ENCODE measurements around the gene GRID1. TPM values are rescaled to one million over a fixed set of nuclear protein-coding genes. Genes with fewer than 3 reads are reported as not detected.

Gene GRID1
- polyA plus RNA-seq, 1 donor (not counting 4 experiments of a cell fraction or from before 2014, with no cell fraction given) = 0.01 TPM

- no peak overlapping the region for H3K9ac ChIP-seq (ENCODE audit: control insufficient read depth, extremely low read depth, insufficient read depth, low read length)
- H2AFZ ChIP-seq (ENCODE audit: control insufficient read depth, low read length) = no peak overlapping the region
- FAIRE-seq (no peak), DNase-seq (ENCODE audit: low read depth, low spot score) (no peak)
- no peaks in the 10 kb centered on the region for H3K36me3 ChIP-seq (ENCODE audit: control insufficient read depth in 2 of 2, extremely low read depth in 1 of 2, insufficient read depth in 2 of 2, low read length in 2 of 2)
- no peaks in the 10 kb centered on the region for H3K27me3 ChIP-seq (ENCODE audit: control insufficient read depth, extremely low read depth, insufficient read depth, low read length)
- TF ChIP-seq CTCF (optimal IDR thresholded peaks at IDR 0.05 in 1 of 3, IDR thresholded peaks at IDR 0.05 in 1 of 3, conservative IDR thresholded peaks at IDR 0.05 in 1 of 3; ENCODE audit: extremely low read depth in 1 of 3, insufficient read depth in 2 of 3, low read length in 3 of 3) (no peak), EZH2 (IDR thresholded peaks at IDR 0.05; ENCODE audit: low read length) (no peak)
- H3K4me3 ChIP-seq (ENCODE audit: control insufficient read depth in 2 of 3, extremely low read depth in 1 of 3, insufficient read depth in 2 of 3, low read depth in 1 of 3, low read length in 3 of 3) = no peak overlapping the region
- dilution Hi-C loops (cut with MboI; ENCODE audit: extremely low pct_ligation_motif_present, low sequenced_read_pairs) = no loop called here
- no peaks in the 10 kb centered on the region for H3K79me2 ChIP-seq (ENCODE audit: control insufficient read depth, insufficient read depth, low read length)
- H3K4me1 ChIP-seq (ENCODE audit: control insufficient read depth, extremely low read depth, insufficient read depth, low read length) = no peaks in the 10 kb centered on the region
- H3K9me1 ChIP-seq (ENCODE audit: control insufficient read depth, extremely low read depth, insufficient read depth, low read length) = no peaks in the 10 kb centered on the region
- no peaks in the 10 kb centered on the region for H3K9me3 ChIP-seq (ENCODE audit: control insufficient read depth, low read depth, low read length)
- H3K4me2 ChIP-seq (ENCODE audit: control insufficient read depth, extremely low read depth, insufficient read depth, low read depth, low read length) = no peak overlapping the region
- no peak overlapping the region for H3K27ac ChIP-seq (ENCODE audit: control insufficient read depth, insufficient read depth, low read length)
- H4K20me1 ChIP-seq (ENCODE audit: control insufficient read depth, extremely low read depth, insufficient read depth, low read length) = no peaks in the 10 kb centered on the region
Measured at GRCh38 chr10:85993140-85993539, 373.5 kb downstream of the GRID1 start.

- TF ChIP-seq EZH2 (IDR thresholded peaks at IDR 0.05; ENCODE audit: low read length) (no peak), CTCF (optimal IDR thresholded peaks at IDR 0.05 in 1 of 3, IDR thresholded peaks at IDR 0.05 in 1 of 3, conservative IDR thresholded peaks at IDR 0.05 in 1 of 3; ENCODE audit: extremely low read depth in 1 of 3, insufficient read depth in 2 of 3, low read length in 3 of 3) (no peak)
- H3K4me1 ChIP-seq (ENCODE audit: control insufficient read depth, extremely low read depth, insufficient read depth, low read length) = no peaks in the 10 kb centered on the region
- H3K79me2 ChIP-seq (ENCODE audit: control insufficient read depth, insufficient read depth, low read length) = no peaks in the 10 kb centered on the region
- no peak overlapping the region for H3K4me2 ChIP-seq (ENCODE audit: control insufficient read depth, extremely low read depth, insufficient read depth, low read depth, low read length)
- no peaks in the 10 kb centered on the region for H3K36me3 ChIP-seq (ENCODE audit: control insufficient read depth in 2 of 2, extremely low read depth in 1 of 2, insufficient read depth in 2 of 2, low read length in 2 of 2)
- H3K9me3 ChIP-seq (ENCODE audit: control insufficient read depth, low read depth, low read length) = no peaks in the 10 kb centered on the region
- no peaks in the 10 kb centered on the region for H3K27me3 ChIP-seq (ENCODE audit: control insufficient read depth, extremely low read depth, insufficient read depth, low read length)
- DNase-seq (ENCODE audit: low read depth, low spot score) (no peak), FAIRE-seq (no peak)
- H2AFZ ChIP-seq (ENCODE audit: control insufficient read depth, low read length) = no peak overlapping the region
- H3K9me1 ChIP-seq (ENCODE audit: control insufficient read depth, extremely low read depth, insufficient read depth, low read length) = no peaks in the 10 kb centered on the region
- H3K27ac ChIP-seq (ENCODE audit: control insufficient read depth, insufficient read depth, low read length) = no peak overlapping the region
- no peak overlapping the region for H3K9ac ChIP-seq (ENCODE audit: control insufficient read depth, extremely low read depth, insufficient read depth, low read length)
- dilution Hi-C loops (cut with MboI; ENCODE audit: extremely low pct_ligation_motif_present, low sequenced_read_pairs) = no loop called here
- H3K4me3 ChIP-seq (ENCODE audit: control insufficient read depth in 2 of 3, extremely low read depth in 1 of 3, insufficient read depth in 2 of 3, low read depth in 1 of 3, low read length in 3 of 3) = no peak overlapping the region
- H4K20me1 ChIP-seq (ENCODE audit: control insufficient read depth, extremely low read depth, insufficient read depth, low read length) = no peaks in the 10 kb centered on the region
Measured at GRCh38 chr10:85992324-85992723, 374.3 kb downstream of the GRID1 start.
